Esophagus muscularis mucosa (tissue), 4 donors: Measurements from ENCODE around the gene DUOXA1.

Experiments used
- EP300 ChIP-seq: sonication (generic); formaldehyde crosslinking; IDR thresholded peaks from one replicate; pipeline ENCODE4 v1.6.1; 2017; ENCODE audit warnings: antibody characterized with exemption
- POLR2A ChIP-seq: fragments of 450-650 bp; IDR thresholded peaks from one replicate; pipeline ENCODE4 v1.6.1; 2017; ENCODE audit warnings: antibody characterized with exemption, moderate library complexity, mild to moderate bottlenecking, low read depth
- POLR2AphosphoS5 ChIP-seq, 2 donors: sonication (generic); formaldehyde crosslinking; IDR thresholded peaks; one replicate each; pipeline ENCODE4 v1.6.1; 2017; ENCODE audit warnings: antibody characterized with exemption in 2 of 2
- TF ChIP-seq, protein P1 (sequence below), 3 experiments: fragments of 200-600 bp in 2 of 3; fragments of 450-650 bp in 1 of 3; sonication (generic) in 2 of 3; IDR thresholded peaks; one replicate each; pipeline ENCODE4 v1.5.1; 2017 to 2019; ENCODE audit warnings: antibody characterized with exemption in 3 of 3, mild to moderate bottlenecking in 2 of 3, moderate library complexity in 1 of 3

DNA sequence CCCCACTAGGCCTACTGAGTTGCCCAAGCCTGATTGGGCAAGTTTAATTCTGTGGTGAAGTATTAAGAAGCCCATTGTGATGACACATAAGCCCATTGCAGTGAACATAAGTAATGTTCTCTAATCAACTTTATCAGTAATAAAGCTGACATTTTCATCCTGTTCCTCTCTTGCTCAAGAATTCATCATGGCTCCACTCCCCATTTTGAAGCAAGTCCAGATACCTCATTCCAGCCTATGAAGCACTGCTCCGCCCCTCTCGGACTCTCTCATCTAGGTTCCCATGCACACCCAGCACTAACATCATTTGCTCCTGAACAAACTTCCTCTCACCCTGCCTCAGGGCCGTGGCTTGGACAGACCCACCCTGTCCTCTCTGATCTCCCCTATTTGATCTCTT, 47.6 kb upstream of the DUOXA1 start:
- TF ChIP-seq, protein P1, sequence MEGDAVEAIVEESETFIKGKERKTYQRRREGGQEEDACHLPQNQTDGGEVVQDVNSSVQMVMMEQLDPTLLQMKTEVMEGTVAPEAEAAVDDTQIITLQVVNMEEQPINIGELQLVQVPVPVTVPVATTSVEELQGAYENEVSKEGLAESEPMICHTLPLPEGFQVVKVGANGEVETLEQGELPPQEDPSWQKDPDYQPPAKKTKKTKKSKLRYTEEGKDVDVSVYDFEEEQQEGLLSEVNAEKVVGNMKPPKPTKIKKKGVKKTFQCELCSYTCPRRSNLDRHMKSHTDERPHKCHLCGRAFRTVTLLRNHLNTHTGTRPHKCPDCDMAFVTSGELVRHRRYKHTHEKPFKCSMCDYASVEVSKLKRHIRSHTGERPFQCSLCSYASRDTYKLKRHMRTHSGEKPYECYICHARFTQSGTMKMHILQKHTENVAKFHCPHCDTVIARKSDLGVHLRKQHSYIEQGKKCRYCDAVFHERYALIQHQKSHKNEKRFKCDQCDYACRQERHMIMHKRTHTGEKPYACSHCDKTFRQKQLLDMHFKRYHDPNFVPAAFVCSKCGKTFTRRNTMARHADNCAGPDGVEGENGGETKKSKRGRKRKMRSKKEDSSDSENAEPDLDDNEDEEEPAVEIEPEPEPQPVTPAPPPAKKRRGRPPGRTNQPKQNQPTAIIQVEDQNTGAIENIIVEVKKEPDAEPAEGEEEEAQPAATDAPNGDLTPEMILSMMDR (IDR thresholded peaks at IDR 0.05): no peak
- TF ChIP-seq EP300 (no peak), POLR2AphosphoS5 (IDR thresholded peaks at IDR 0.05) (no peak), POLR2A (no peak)
